SK-N-SH (cell line): ENCODE measurements around the gene PDE4C. TPM values are rescaled to one million over a fixed set of nuclear protein-coding genes. Genes with fewer than 3 reads are reported as not detected.

Experiments used
- CTCF ChIA-PET: fragments of 300-600, 350-600 bp; formaldehyde crosslinking; extraction: SDS; loops from one replicate; lab custom pipeline; 2021; lab: Yijun Ruan, JAX
- POLR2A ChIA-PET: fragments of 350-600 bp; sonication (Branson Sonifier 250); formaldehyde crosslinking; extraction: SDS; loops from one replicate; lab custom pipeline; 2020; ENCODE audit warnings: antibody characterized with exemption, inconsistent platforms; lab: Yijun Ruan, JAX
- DNase-seq: peaks from one replicate; pipeline ENCODE4 v3.0.0; 2012
- H2AFZ ChIP-seq: fragments of 200-600 bp; sonication (generic); 2 replicates; pipeline ENCODE4 v1.8.1; 2016; ENCODE audit warnings: antibody characterized with exemption, mild to moderate bottlenecking, low read depth
- H3F3A ChIP-seq: fragments of 200-600 bp; sonication (generic); replicated peaks from 2 replicates; pipeline ENCODE3; 2016; ENCODE audit warnings: antibody characterized with exemption, mild to moderate bottlenecking; ENCODE audit not compliant: insufficient read depth
- H3K27ac ChIP-seq, 2 experiments: fragments of 200-500 bp in 1 of 2; fragments of 200-600 bp in 1 of 2; sonication (Bioruptor generic) in 1 of 2; sonication (generic), shearing (Covaris generic) in 1 of 2; 2 replicates each; pipeline versions ENCODE4 v1.5.1 to v1.6.1; 2014 to 2016; ENCODE audit warnings: low read depth in 2 of 2, inconsistent platforms in 1 of 2, low read length in 1 of 2, mild to moderate bottlenecking in 1 of 2, mixed read lengths in 1 of 2
- H3K27me3 ChIP-seq: fragments of 200-600 bp; sonication (generic), shearing (Covaris generic); 2 replicates; pipeline ENCODE4 v1.6.1; 2016; ENCODE audit warnings: mixed run types; ENCODE audit not compliant: insufficient read depth
- H3K36me3 ChIP-seq, 2 experiments: fragments of 200-500 bp in 1 of 2; fragments of 200-600 bp in 1 of 2; sonication (Bioruptor generic) in 1 of 2; sonication (generic) in 1 of 2; replicated peaks in 1 of 2; 2 replicates each; pipeline versions ENCODE3 to v1.5.1; 2014 to 2016; ENCODE audit warnings: low read length in 1 of 2, mild to moderate bottlenecking in 1 of 2; ENCODE audit not compliant: insufficient read depth in 2 of 2, control insufficient read depth in 1 of 2
- H3K4me1 ChIP-seq, 2 experiments: fragments of 200-500 bp in 1 of 2; fragments of 200-600 bp in 1 of 2; sonication (Bioruptor generic) in 1 of 2; sonication (generic), shearing (Covaris generic) in 1 of 2; 2 replicates each; pipeline versions ENCODE4 v1.5.1 to v1.6.1; 2014 to 2016; ENCODE audit warnings: low read depth in 1 of 2, low read length in 1 of 2, mixed run types in 1 of 2; ENCODE audit not compliant: insufficient read depth in 2 of 2, control insufficient read depth in 1 of 2
- H3K4me2 ChIP-seq: fragments of 200-600 bp; sonication (generic), shearing (Covaris generic); 2 replicates; pipeline ENCODE4 v1.6.1; 2017; ENCODE audit warnings: mixed run types
- H3K4me3 ChIP-seq, 2 experiments: fragments of 200-500 bp in 1 of 2; fragments of 200-600 bp in 1 of 2; sonication (Bioruptor generic) in 1 of 2; sonication (generic), shearing (Covaris generic) in 1 of 2; 2 replicates each; pipeline versions ENCODE4 v1.5.1 to v1.8.1; 2014 to 2016; ENCODE audit warnings: low read depth in 2 of 2, inconsistent platforms in 1 of 2, low read length in 1 of 2, mild to moderate bottlenecking in 1 of 2, mixed read lengths in 1 of 2, moderate library complexity in 1 of 2
- H3K79me2 ChIP-seq: fragments of 200-600 bp; sonication (generic); 2 replicates; pipeline ENCODE4 v1.8.1; 2017; ENCODE audit warnings: mild to moderate bottlenecking; ENCODE audit not compliant: insufficient read depth
- H3K9ac ChIP-seq: fragments of 200-600 bp; sonication (generic); 2 replicates; pipeline ENCODE4 v1.6.1; 2017; ENCODE audit warnings: mixed run types
- H3K9me2 ChIP-seq: fragments of 200-600 bp; sonication (generic); 2 replicates; pipeline ENCODE4 v1.6.1; 2017; ENCODE audit warnings: mixed run types
- H3K9me3 ChIP-seq: fragments of 200-600 bp; sonication (generic); 2 replicates; pipeline ENCODE4 v1.6.1; 2017; ENCODE audit warnings: mixed run types, mild to moderate bottlenecking, moderate library complexity
- H4K20me1 ChIP-seq: fragments of 200-600 bp; sonication (generic); 2 replicates; pipeline ENCODE4 v1.6.1; 2017; ENCODE audit warnings: mild to moderate bottlenecking, mixed run types; ENCODE audit not compliant: insufficient read depth
- CHD2 ChIP-seq: fragments of 150-350 bp; IDR thresholded peaks from 2 replicates; pipeline ENCODE4 v1.6.1; 2018; ENCODE audit warnings: low read length; ENCODE audit not compliant: partially characterized antibody
- ELF1 ChIP-seq: IDR thresholded peaks from 2 replicates; pipeline ENCODE4 v1.4.0; 2012
- EP300 ChIP-seq, 2 experiments: IDR thresholded peaks; 2 replicates each; pipeline versions ENCODE4 v1.4.0 to v1.6.1; 2012; ENCODE audit warnings: borderline replicate concordance in 1 of 2, low read depth in 1 of 2, low read length in 1 of 2
- EZH2phosphoT487 ChIP-seq: fragments of 200-600 bp; sonication (generic); IDR thresholded peaks from 2 replicates; pipeline ENCODE4 v1.6.1; 2017; ENCODE audit warnings: low read depth, mixed run types, mild to moderate bottlenecking, antibody characterized with exemption, moderate library complexity, borderline replicate concordance
- FOSL2 ChIP-seq: IDR thresholded peaks from 2 replicates; pipeline ENCODE4 v1.4.0; 2012; ENCODE audit warnings: low read depth, mild to moderate bottlenecking, moderate library complexity, borderline replicate concordance
- FOXJ3 ChIP-seq: sonication (generic); formaldehyde crosslinking; IDR thresholded peaks from 2 replicates; pipeline ENCODE4 v1.5.1; 2020; ENCODE audit warnings: mild to moderate bottlenecking, missing genetic modification reagents
- FOXM1 ChIP-seq: IDR thresholded peaks from 2 replicates; pipeline ENCODE4 v1.4.0; 2012; ENCODE audit warnings: low read depth, mild to moderate bottlenecking
- GABPA ChIP-seq: IDR thresholded peaks from 2 replicates; pipeline ENCODE4 v1.4.0; 2012; ENCODE audit warnings: low read depth, mild to moderate bottlenecking
- GATA2 ChIP-seq: sonication (generic); formaldehyde crosslinking; IDR thresholded peaks from 2 replicates; pipeline ENCODE4 v1.5.0; 2020; ENCODE audit warnings: mild to moderate bottlenecking, missing genetic modification reagents
- MXI1 ChIP-seq: IDR thresholded peaks from 2 replicates; pipeline ENCODE4 v1.6.1; 2012; ENCODE audit warnings: mild to moderate bottlenecking, low read depth, low read length, improper control_type of control experiment
- PBX3 ChIP-seq: IDR thresholded peaks from 2 replicates; pipeline ENCODE4; 2012
- POLR2AphosphoS5 ChIP-seq: IDR thresholded peaks from 2 replicates; pipeline ENCODE4 v1.6.1; 2012; ENCODE audit warnings: low read depth, low read length
- RAD21 ChIP-seq: IDR thresholded peaks from 2 replicates; pipeline ENCODE4 v1.6.1; 2012; ENCODE audit warnings: mild to moderate bottlenecking, low read length
- RCOR1 ChIP-seq: fragments of 150-350 bp; IDR thresholded peaks from 2 replicates; pipeline ENCODE4 v1.6.1; 2017; ENCODE audit warnings: antibody characterized with exemption, low read length
- REST ChIP-seq: IDR thresholded peaks from 2 replicates; pipeline ENCODE4 v1.6.1; 2012; ENCODE audit warnings: mild to moderate bottlenecking, low read depth, low read length, moderate library complexity
- RFX5 ChIP-seq: IDR thresholded peaks from 2 replicates; pipeline ENCODE4 v1.6.1; 2012; ENCODE audit warnings: mild to moderate bottlenecking, improper control_type of control experiment, low read length
- RXRA ChIP-seq: IDR thresholded peaks from 2 replicates; pipeline ENCODE4 v1.4.0; 2012; ENCODE audit warnings: low read depth, mild to moderate bottlenecking, borderline replicate concordance
- SIN3A ChIP-seq: IDR thresholded peaks from 2 replicates; pipeline ENCODE4 v1.6.1; 2012; ENCODE audit warnings: low read depth, mild to moderate bottlenecking, low read length, moderate library complexity, borderline replicate concordance
- TAF1 ChIP-seq: IDR thresholded peaks from 2 replicates; pipeline ENCODE4 v1.6.1; 2012; ENCODE audit warnings: low read depth, mild to moderate bottlenecking, low read length, moderate library complexity, borderline replicate concordance
- TCF12 ChIP-seq: IDR thresholded peaks from 2 replicates; pipeline ENCODE4 v1.4.0; 2012
- TEAD4 ChIP-seq: IDR thresholded peaks from 2 replicates; pipeline ENCODE4 v1.4.0; 2012; ENCODE audit warnings: mild to moderate bottlenecking, borderline replicate concordance; ENCODE audit not compliant: insufficient read depth
- USF1 ChIP-seq: IDR thresholded peaks from 2 replicates; pipeline ENCODE4 v1.4.0; 2012; ENCODE audit warnings: low read depth, borderline replicate concordance
- USF2 ChIP-seq: fragments of 150-350 bp; IDR thresholded peaks from 2 replicates; pipeline ENCODE4 v1.6.1; 2017; ENCODE audit warnings: antibody characterized with exemption, low read length, low read depth, borderline replicate concordance
- YY1 ChIP-seq: IDR thresholded peaks from 2 replicates; pipeline ENCODE4 v1.4.0; 2012; ENCODE audit warnings: low read depth, mild to moderate bottlenecking
- WGBS: methylation state at CpG from one replicate; pipeline ENCODE4 v1.1.6; 2017; ENCODE audit warnings: low lambda C conversion rate; 5-methylcytosine and 5-hydroxymethylcytosine counted together
- polyA plus RNA-seq, 3 experiments: library from polyadenylated mRNA; depleted of rRNA; stranded (reverse); fragments of >200 nt; gene quantifications; 2 replicates each; pipeline ENCODE4 v1.2.3, GENCODE V29; 2012

The PDE4C gene
- polyA plus RNA-seq, 1 of the 3 experiments (the other 2 are of a cell fraction): 0.36 TPM

GRCh38 chr19:18192673-18193387 is 33.4 kb downstream of the PDE4C start, which contains the start of gene MPV17L2 (continued):
- TF ChIP-seq MXI1 (peak; percentile 80), FOXM1 (no peak), RXRA (no peak), RAD21 (no peak), RCOR1 (no peak), RFX5 (peak; percentile 97), USF1 (no peak), CHD2 (peak; percentile 97), USF2 (no peak), GABPA (0 out of 2 replicates have a peak, but pooled peaks have one; percentile 10), ELF1 (no peak)

- Histone ChIP-seq H3K4me3 (peak overlapping the region; percentile 48 to 69), H3K9me3 (no peaks in the 10 kb centered on the region), H3K9me2 (no peaks in the 10 kb centered on the region), H4K20me1 (peaks cover 8% of the 10 kb centered on the region; the same call in 1 of the 2 replicates), H2AFZ (peak overlapping the region; percentile 83), H3K4me2 (peak overlapping the region; percentile 89), H3K27ac (peak overlapping the region; percentile 82 to 84), H3F3A (peaks cover 15% of the 10 kb centered on the region), H3K36me3 (peaks cover 0 to 3% of the 10 kb centered on the region in 2 experiments), H3K79me2 (peaks cover 9% of the 10 kb centered on the region; the same call in 1 of the 2 replicates), H3K27me3 (no peaks in the 10 kb centered on the region), H3K4me1 (peaks cover 9 to 26% of the 10 kb centered on the region in 2 experiments; a peak in 2 of 4 replicates), H3K9ac (peak overlapping the region; percentile 74; the same call in 1 of the 2 replicates)
- ChIA-PET CTCF (interaction anchor here (0.7 to 20.7 kb wide), 16 partner anchors 10 to 196 kb away, joined by 3 to 505 read pairs (median 6); partner anchors contain the start of genes IFI30 and RAB3A), POLR2A (interaction anchor here (0.8 to 1.0 kb wide), 3 partner anchors 9 to 131 kb away, joined by 3 read pairs; partner anchors contain the start of gene LSM4)
- WGBS: 84% methylated on average over 5 of the region's 5 CpGs
- no peak for DNase-seq
- TF ChIP-seq GATA2 (CRISPR knock-in tag) (no peak), TCF12 (no peak), FOSL2 (no peak), GABPA (no peak), TAF1 (no peak), POLR2AphosphoS5 (no peak), RAD21 (no peak), SIN3A (no peak), EZH2phosphoT487 (no peak), TEAD4 (no peak), FOXM1 (no peak), REST (no peak), MXI1 (no peak), EP300 (IDR thresholded peaks at IDR 0.05; ENCODE audit: borderline replicate concordance in 1 of 2, low read depth in 1 of 2, low read length in 1 of 2) (no peak), CHD2 (no peak), YY1 (no peak), PBX3 (no peak), FOXJ3 (CRISPR knock-in tag) (no peak)
Observed at GRCh38 chr19:18191640-18192062, 34.6 kb downstream of the PDE4C start.
